Liver (tissue), 9 donors: ENCODE data around the gene ANTXR1. TPM values are rescaled to one million over a fixed set of nuclear protein-coding genes. Genes with fewer than 3 reads are reported as not detected.

Experiments used
- DNase-seq: peaks from one replicate; pipeline ENCODE4 v3.0.0-alpha.2; 2017; ENCODE audit warnings: low spot score
- H3K27ac ChIP-seq, 2 donors: one replicate each; pipeline ENCODE4 v1.7.0; 2013; ENCODE audit warnings: inconsistent platforms in 2 of 2, low read length in 2 of 2, control low read depth in 1 of 2, low read depth in 1 of 2, mild to moderate bottlenecking in 1 of 2
- H3K27me3 ChIP-seq, 4 donors: one replicate each; pipeline versions ENCODE4 v1.6.1 to v1.7.0; 2013; ENCODE audit warnings: low read length in 3 of 4, inconsistent platforms in 1 of 4, mild to moderate bottlenecking in 1 of 4, moderate library complexity in 1 of 4; ENCODE audit not compliant: control insufficient read depth in 4 of 4, insufficient read depth in 4 of 4
- H3K36me3 ChIP-seq, 4 donors: one replicate each; pipeline versions ENCODE4 v1.6.1 to v1.7.0; 2013; ENCODE audit warnings: low read length in 3 of 4, mild to moderate bottlenecking in 3 of 4, low read depth in 1 of 4, moderate library complexity in 1 of 4; ENCODE audit not compliant: control insufficient read depth in 4 of 4, insufficient read depth in 3 of 4
- H3K4me1 ChIP-seq, 4 donors: one replicate each; pipeline versions ENCODE4 v1.6.1 to v1.7.0; 2013; ENCODE audit warnings: low read length in 3 of 4, mild to moderate bottlenecking in 3 of 4, moderate library complexity in 1 of 4; ENCODE audit not compliant: control insufficient read depth in 4 of 4, insufficient read depth in 4 of 4
- H3K4me3 ChIP-seq, 3 donors: one replicate each; pipeline versions ENCODE4 v1.6.1 to v1.7.0; 2013; ENCODE audit warnings: low read length in 3 of 3, control low read depth in 1 of 3, low read depth in 1 of 3, mild to moderate bottlenecking in 1 of 3
- H3K9ac ChIP-seq, 2 donors: one replicate each; pipeline ENCODE4 v1.7.0; 2013; ENCODE audit warnings: low read length in 2 of 2, mild to moderate bottlenecking in 2 of 2, moderate library complexity in 2 of 2, control low read depth in 1 of 2, low read depth in 1 of 2
- H3K9me3 ChIP-seq, 4 donors: one replicate each; pipeline versions ENCODE4 v1.6.1 to v1.7.0; 2013; ENCODE audit warnings: low read length in 3 of 4; ENCODE audit not compliant: control insufficient read depth in 4 of 4
- ATF3 ChIP-seq: IDR thresholded peaks from 2 replicates; pipeline ENCODE4 v1.6.1; 2016; ENCODE audit warnings: antibody characterized with exemption
- EGR1 ChIP-seq, 2 donors: IDR thresholded peaks; 2 replicates each; pipeline ENCODE4 v1.6.1; 2016 to 2018; ENCODE audit warnings: antibody characterized with exemption in 2 of 2, low read depth in 2 of 2
- FOXA1 ChIP-seq: IDR thresholded peaks from 2 replicates; pipeline ENCODE4 v1.6.1; 2016; ENCODE audit warnings: antibody characterized with exemption
- FOXA2 ChIP-seq: IDR thresholded peaks from 2 replicates; pipeline ENCODE4 v1.6.1; 2016; ENCODE audit warnings: antibody characterized with exemption
- HNF4A ChIP-seq, 2 donors: conservative IDR thresholded peaks; 2 replicates each; pipeline ENCODE4 v1.6.1; 2016; ENCODE audit warnings: antibody characterized with exemption in 2 of 2, mild to moderate bottlenecking in 2 of 2
- JUND ChIP-seq, 2 donors: IDR thresholded peaks; 2 replicates each; pipeline ENCODE4 v1.6.1; 2016; ENCODE audit warnings: antibody characterized with exemption in 2 of 2
- MAX ChIP-seq: IDR thresholded peaks from 2 replicates; pipeline ENCODE4 v1.6.1; 2016; ENCODE audit warnings: antibody characterized with exemption
- NR2F2 ChIP-seq: IDR thresholded peaks from 2 replicates; pipeline ENCODE4 v1.6.1; 2016; ENCODE audit warnings: antibody characterized with exemption
- RAD21 ChIP-seq, 2 donors: IDR thresholded peaks; 2 replicates each; pipeline ENCODE4 v1.6.1; 2016; ENCODE audit warnings: antibody characterized with exemption in 2 of 2, mild to moderate bottlenecking in 2 of 2
- RXRA ChIP-seq, 2 donors: IDR thresholded peaks; 2 replicates each; pipeline ENCODE4 v1.6.1; 2017 to 2018; ENCODE audit warnings: antibody characterized with exemption in 2 of 2, mild to moderate bottlenecking in 1 of 2
- SP1 ChIP-seq: IDR thresholded peaks from 2 replicates; pipeline ENCODE4 v1.6.1; 2018; ENCODE audit warnings: antibody characterized with exemption, mild to moderate bottlenecking
- TAF1 ChIP-seq: conservative IDR thresholded peaks from 2 replicates; pipeline ENCODE4 v1.6.1; 2016; ENCODE audit warnings: antibody characterized with exemption, mild to moderate bottlenecking
- WGBS: extraction: QIAGEN DNeasy Blood & Tissue Kit; methylation state at CpG from one replicate; pipeline ENCODE4 v1.1.7; 2013; 5-methylcytosine and 5-hydroxymethylcytosine counted together
- polyA plus RNA-seq, 2 donors: library from polyadenylated mRNA; stranded (reverse) in 1 of 2; unstranded in 1 of 2; fragments of 200-250 nt in 1 of 2; fragments of >200 nt in 1 of 2; fragmentation: Nextera tagmentation in 1 of 2; extraction: Ambion mirVana in 1 of 2; gene quantifications; one replicate each; pipeline versions ENCODE4 v1.2.1 to v1.2.3, GENCODE V29; 2013 to 2015
- total RNA-seq, 2 donors: library from RNA; depleted of rRNA; stranded (reverse); fragments of >200 nt; gene quantifications; one replicate each; pipeline ENCODE4 v1.2.3, GENCODE V29; 2014
- TF ChIP-seq, protein P1 (sequence below): fragments of 150-350 bp; IDR thresholded peaks from 2 replicates; pipeline ENCODE4 v1.5.1; 2017; ENCODE audit warnings: improper control_type of control experiment, low read depth, low read length; ENCODE audit not compliant: missing input control
- TF ChIP-seq, protein P2 (sequence below): IDR thresholded peaks from 2 replicates; pipeline ENCODE4 v1.6.1; 2016; ENCODE audit warnings: antibody characterized with exemption
- donor health status: healthy.
- donor health status: healthy.
- donor health status: healthy.
- donor health status: healthy.
- donor health status: healthy.

The ANTXR1 gene
- total and polyA plus RNA-seq, 4 donors = 0.60 to 3.6 (median 1.8) TPM

GRCh38 chr2:69165091-69165880 is 152.3 kb downstream of the ANTXR1 start (continued):
- TF ChIP-seq JUND (IDR thresholded peaks at IDR 0.05) = no peak
- TF ChIP-seq NR2F2 = no peak
- no peak for TF ChIP-seq EGR1 (IDR thresholded peaks at IDR 0.05; ENCODE audit: low read depth in 2 of 2)
- no peak for TF ChIP-seq TAF1
- TF ChIP-seq MAX = no peak
- no peak for TF ChIP-seq ATF3

DNA sequence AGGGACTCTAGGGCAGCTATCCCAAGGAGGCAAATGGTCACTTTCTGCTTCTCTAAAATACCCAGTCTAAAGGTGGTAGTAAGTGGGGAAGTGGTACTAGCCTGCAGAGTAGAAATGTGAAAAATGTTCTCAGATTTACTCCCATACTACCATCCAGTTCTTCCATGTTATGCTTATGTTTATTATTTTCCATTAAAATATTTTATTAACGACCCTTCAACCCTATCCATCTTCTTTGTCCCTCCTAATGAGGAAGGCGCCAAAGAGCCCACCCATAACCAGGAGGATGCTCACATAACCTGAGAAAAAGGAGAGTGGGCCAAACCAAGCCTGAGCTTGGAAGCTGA is 153.5 kb downstream of the ANTXR1 start:
- Histone ChIP-seq H3K27ac (no peak overlapping the region), H3K4me3 (no peak overlapping the region), H3K4me1 (peaks cover 0 to 4% (median 0%) of the 10 kb centered on the region in 4 donors), H3K9me3 (no peaks in the 10 kb centered on the region), H3K27me3 (peaks cover 0 to 3% (median 0%) of the 10 kb centered on the region in 4 donors), H3K9ac (no peak overlapping the region), H3K36me3 (no peaks in the 10 kb centered on the region)
- WGBS = 93% methylated on average over 2 of the region's 2 CpGs
- no peak for DNase-seq
- TF ChIP-seq FOXA2 (no peak), EGR1 (IDR thresholded peaks at IDR 0.05; ENCODE audit: low read depth in 2 of 2) (no peak), SP1 (no peak), NR2F2 (no peak)

DNA sequence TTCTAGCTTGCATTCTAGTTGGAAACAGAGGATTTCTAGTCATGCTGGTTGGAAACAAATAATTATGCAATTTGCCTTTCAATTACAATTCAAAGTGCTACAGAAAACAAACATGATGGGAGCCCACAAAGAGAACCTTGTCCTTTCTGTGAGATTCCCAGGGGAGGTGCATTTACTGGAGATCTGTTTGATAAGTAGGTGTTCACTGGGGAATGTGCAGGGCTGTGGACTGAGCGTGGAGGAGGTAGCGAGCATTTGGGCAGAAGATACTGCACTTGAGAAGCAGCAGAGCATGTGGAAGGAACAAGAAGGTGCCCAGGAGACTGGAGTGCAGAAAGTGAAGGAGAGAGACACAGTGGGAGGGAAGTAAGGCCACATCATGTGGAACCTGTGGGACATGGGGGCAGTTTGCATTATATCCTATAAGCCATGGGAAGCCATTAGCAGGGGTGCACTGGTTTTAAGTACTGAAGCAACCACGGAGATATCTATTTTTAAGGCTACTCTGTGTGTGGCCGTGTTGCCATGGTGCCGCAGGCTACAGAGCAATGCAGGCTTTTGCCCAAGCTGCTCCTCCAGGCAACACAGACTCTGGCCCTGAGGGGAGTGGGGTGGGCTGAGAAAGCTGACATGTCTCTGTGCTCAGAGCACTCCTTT is 154.0 kb downstream of the ANTXR1 start:
- WGBS = 79% methylated on average over 5 of the region's 5 CpGs
- TF ChIP-seq MAX = no peak
- TF ChIP-seq, protein P1, sequence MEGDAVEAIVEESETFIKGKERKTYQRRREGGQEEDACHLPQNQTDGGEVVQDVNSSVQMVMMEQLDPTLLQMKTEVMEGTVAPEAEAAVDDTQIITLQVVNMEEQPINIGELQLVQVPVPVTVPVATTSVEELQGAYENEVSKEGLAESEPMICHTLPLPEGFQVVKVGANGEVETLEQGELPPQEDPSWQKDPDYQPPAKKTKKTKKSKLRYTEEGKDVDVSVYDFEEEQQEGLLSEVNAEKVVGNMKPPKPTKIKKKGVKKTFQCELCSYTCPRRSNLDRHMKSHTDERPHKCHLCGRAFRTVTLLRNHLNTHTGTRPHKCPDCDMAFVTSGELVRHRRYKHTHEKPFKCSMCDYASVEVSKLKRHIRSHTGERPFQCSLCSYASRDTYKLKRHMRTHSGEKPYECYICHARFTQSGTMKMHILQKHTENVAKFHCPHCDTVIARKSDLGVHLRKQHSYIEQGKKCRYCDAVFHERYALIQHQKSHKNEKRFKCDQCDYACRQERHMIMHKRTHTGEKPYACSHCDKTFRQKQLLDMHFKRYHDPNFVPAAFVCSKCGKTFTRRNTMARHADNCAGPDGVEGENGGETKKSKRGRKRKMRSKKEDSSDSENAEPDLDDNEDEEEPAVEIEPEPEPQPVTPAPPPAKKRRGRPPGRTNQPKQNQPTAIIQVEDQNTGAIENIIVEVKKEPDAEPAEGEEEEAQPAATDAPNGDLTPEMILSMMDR = no peak
- TF ChIP-seq FOXA1 = no peak
- TF ChIP-seq HNF4A (conservative IDR thresholded peaks at IDR 0.05) = peak; percentile 56 to 70
- TF ChIP-seq SP1 = peak; percentile 41
- TF ChIP-seq RAD21 (IDR thresholded peaks at IDR 0.05) = peak; percentile 21 to 33
- TF ChIP-seq, protein P2, sequence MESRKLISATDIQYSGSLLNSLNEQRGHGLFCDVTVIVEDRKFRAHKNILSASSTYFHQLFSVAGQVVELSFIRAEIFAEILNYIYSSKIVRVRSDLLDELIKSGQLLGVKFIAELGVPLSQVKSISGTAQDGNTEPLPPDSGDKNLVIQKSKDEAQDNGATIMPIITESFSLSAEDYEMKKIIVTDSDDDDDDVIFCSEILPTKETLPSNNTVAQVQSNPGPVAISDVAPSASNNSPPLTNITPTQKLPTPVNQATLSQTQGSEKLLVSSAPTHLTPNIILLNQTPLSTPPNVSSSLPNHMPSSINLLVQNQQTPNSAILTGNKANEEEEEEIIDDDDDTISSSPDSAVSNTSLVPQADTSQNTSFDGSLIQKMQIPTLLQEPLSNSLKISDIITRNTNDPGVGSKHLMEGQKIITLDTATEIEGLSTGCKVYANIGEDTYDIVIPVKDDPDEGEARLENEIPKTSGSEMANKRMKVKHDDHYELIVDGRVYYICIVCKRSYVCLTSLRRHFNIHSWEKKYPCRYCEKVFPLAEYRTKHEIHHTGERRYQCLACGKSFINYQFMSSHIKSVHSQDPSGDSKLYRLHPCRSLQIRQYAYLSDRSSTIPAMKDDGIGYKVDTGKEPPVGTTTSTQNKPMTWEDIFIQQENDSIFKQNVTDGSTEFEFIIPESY = peak; percentile 14
- TF ChIP-seq TAF1 = no peak
- no peak for TF ChIP-seq ATF3
- TF ChIP-seq RXRA (IDR thresholded peaks at IDR 0.05) = peak in 1 of 2 donors; percentile 60
- TF ChIP-seq NR2F2 = no peak
- Histone ChIP-seq H3K27ac (no peak overlapping the region), H3K27me3 (peaks cover 0 to 3% (median 0%) of the 10 kb centered on the region in 4 donors), H3K36me3 (no peaks in the 10 kb centered on the region), H3K4me1 (peaks cover 0 to 4% (median 0%) of the 10 kb centered on the region in 4 donors), H3K9me3 (no peaks in the 10 kb centered on the region), H3K9ac (no peak overlapping the region), H3K4me3 (no peak overlapping the region)
- no peak for DNase-seq
